ENCODE results near the gene PLPPR4.

PLPPR4 gene

DNA sequence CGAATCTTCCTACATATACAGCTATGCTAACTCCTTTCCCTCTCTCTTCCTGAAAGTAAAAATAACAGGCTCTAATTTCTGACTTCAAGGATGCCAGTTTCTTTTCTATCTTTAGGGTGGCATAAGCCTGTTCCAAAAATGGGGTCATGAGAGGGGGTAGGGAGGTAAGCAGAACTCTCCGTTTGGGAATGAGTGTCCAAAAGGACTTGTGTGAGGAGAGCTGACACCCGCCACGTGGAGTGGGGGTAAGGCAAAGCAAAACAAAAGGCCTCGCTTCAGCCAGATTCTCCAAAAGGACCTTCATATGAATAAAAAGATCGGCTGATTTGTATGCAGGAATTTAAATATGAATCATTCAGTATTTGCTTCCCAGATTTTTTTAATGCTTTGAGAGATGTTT lies 28.6 kb downstream of the PLPPR4 start:
- TF ChIP-seq, protein P1, sequence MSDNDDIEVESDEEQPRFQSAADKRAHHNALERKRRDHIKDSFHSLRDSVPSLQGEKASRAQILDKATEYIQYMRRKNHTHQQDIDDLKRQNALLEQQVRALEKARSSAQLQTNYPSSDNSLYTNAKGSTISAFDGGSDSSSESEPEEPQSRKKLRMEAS (IDR thresholded peaks at IDR 0.05; ENCODE audit: low read depth, low read length): no peak
- H3K4me3 ChIP-seq (ENCODE audit: low read depth, low read length): no peak overlapping the region
- no peak for DNase-seq (ENCODE audit: low read depth)

DNA sequence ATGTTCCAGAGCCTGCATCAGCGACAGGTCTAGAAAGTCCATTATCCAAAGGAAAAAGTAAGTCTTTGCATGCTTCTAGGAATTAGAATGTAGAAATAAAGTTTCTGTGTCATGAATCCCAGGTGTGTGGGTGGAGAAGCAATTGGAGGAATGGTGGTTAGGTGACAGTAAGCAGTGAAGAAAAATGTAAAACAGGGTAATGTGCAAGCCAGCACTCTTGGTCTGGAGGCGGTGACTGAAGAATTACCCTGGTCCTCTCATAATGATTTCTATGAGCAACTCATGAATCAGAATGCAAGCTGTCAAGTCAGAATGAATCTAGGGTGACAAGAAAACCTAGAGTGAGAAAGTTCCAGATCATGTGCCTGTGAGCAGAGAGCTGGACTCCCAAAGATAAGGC lies 33.6 kb downstream of the PLPPR4 start:
- no peak for DNase-seq (ENCODE audit: low read depth)
- H3K4me3 ChIP-seq (ENCODE audit: low read depth, low read length): no peak overlapping the region
- TF ChIP-seq POLR2A (IDR thresholded peaks at IDR 0.05; ENCODE audit: extremely low read depth, insufficient read length) (no peak), MYC (IDR thresholded peaks at IDR 0.05; ENCODE audit: low read depth, low read length) (no peak)
- TF ChIP-seq, protein P1 (IDR thresholded peaks at IDR 0.05; ENCODE audit: low read depth, low read length): no peak
- TF ChIP-seq, protein P2, sequence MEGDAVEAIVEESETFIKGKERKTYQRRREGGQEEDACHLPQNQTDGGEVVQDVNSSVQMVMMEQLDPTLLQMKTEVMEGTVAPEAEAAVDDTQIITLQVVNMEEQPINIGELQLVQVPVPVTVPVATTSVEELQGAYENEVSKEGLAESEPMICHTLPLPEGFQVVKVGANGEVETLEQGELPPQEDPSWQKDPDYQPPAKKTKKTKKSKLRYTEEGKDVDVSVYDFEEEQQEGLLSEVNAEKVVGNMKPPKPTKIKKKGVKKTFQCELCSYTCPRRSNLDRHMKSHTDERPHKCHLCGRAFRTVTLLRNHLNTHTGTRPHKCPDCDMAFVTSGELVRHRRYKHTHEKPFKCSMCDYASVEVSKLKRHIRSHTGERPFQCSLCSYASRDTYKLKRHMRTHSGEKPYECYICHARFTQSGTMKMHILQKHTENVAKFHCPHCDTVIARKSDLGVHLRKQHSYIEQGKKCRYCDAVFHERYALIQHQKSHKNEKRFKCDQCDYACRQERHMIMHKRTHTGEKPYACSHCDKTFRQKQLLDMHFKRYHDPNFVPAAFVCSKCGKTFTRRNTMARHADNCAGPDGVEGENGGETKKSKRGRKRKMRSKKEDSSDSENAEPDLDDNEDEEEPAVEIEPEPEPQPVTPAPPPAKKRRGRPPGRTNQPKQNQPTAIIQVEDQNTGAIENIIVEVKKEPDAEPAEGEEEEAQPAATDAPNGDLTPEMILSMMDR (IDR thresholded peaks at IDR 0.05; ENCODE audit: low read depth, low read length): no peak

DNA sequence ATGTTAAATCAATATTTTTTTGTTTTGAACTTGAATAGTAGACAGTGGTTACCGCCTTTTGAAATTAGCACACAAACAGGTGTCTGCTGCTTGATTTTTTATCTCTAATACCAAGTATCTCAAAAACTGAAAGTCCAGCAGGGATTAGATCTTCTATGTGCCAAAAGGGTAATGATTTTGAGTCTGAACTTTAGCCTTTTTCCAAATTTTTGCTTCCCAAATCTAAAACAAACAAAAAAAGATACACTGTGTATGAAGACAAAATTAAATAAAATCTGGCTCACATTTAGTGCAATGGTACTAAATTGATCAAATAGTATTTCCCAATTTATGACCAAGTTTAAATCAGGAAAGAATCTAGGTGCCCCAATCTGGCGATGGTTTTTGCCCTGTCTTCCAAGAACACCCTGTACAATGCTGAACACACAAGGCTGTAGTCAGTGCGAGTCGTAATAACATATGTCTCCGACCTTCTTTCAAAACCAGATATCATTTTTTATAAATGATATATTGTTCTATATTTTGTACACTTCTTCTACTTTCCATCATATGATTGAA lies 40.5 kb downstream of the PLPPR4 start:
- no peak for DNase-seq (ENCODE audit: low read depth)
- TF ChIP-seq, protein P2 (IDR thresholded peaks at IDR 0.05; ENCODE audit: low read depth, low read length): no peak
- TF ChIP-seq POLR2A (IDR thresholded peaks at IDR 0.05; ENCODE audit: extremely low read depth, insufficient read length): no peak
- no peak for TF ChIP-seq MYC (IDR thresholded peaks at IDR 0.05; ENCODE audit: low read depth, low read length)
- TF ChIP-seq, protein P1 (IDR thresholded peaks at IDR 0.05; ENCODE audit: low read depth, low read length): no peak
- H3K4me3 ChIP-seq (ENCODE audit: low read depth, low read length): no peak overlapping the region

DNA sequence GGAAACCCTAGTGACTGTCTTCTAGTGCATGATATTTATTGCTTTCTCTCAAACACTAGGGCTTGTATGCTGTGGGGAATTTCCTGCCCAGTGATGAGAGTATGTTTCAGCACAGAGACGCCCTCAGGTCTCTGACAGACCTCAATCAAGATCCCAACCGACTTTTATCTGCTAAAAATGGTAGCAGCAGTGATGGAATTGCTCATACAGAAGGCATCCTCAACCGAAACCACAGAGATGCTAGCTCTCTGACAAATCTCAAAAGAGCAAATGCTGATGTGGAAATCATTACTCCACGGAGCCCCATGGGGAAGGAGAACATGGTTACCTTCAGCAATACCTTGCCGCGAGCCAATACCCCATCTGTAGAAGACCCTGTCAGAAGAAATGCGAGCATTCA lies 41.3 kb downstream of the PLPPR4 start:
- no peak overlapping the region for H3K4me3 ChIP-seq (ENCODE audit: low read depth, low read length)
- no peak for DNase-seq (ENCODE audit: low read depth)
- TF ChIP-seq, protein P2 (IDR thresholded peaks at IDR 0.05; ENCODE audit: low read depth, low read length): no peak
- no peak for TF ChIP-seq MYC (IDR thresholded peaks at IDR 0.05; ENCODE audit: low read depth, low read length)
- TF ChIP-seq, protein P1 (IDR thresholded peaks at IDR 0.05; ENCODE audit: low read depth, low read length): no peak
- TF ChIP-seq POLR2A (IDR thresholded peaks at IDR 0.05; ENCODE audit: extremely low read depth, insufficient read length): no peak

DNA sequence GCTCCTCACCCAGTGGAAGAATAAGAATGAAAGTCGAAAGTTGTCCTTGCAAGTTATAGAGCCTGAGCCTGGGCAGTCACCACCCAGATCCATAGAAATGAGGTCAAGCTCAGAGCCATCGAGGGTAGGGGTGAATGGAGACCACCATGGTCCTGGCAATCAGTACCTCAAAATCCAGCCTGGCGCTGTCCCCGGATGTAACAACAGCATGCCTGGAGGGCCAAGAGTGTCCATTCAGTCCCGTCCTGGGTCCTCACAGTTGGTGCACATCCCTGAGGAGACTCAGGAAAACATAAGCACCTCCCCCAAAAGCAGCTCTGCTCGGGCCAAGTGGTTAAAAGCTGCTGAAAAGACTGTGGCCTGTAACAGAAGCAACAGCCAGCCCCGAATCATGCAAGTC lies 41.8 kb downstream of the PLPPR4 start:
- no peak overlapping the region for H3K4me3 ChIP-seq (ENCODE audit: low read depth, low read length)
- TF ChIP-seq, protein P1 (IDR thresholded peaks at IDR 0.05; ENCODE audit: low read depth, low read length): no peak
- no peak for TF ChIP-seq POLR2A (IDR thresholded peaks at IDR 0.05; ENCODE audit: extremely low read depth, insufficient read length)
- TF ChIP-seq, protein P2 (IDR thresholded peaks at IDR 0.05; ENCODE audit: low read depth, low read length): no peak
- TF ChIP-seq MYC (IDR thresholded peaks at IDR 0.05; ENCODE audit: low read depth, low read length): no peak
- DNase-seq (ENCODE audit: low read depth): no peak

DNA sequence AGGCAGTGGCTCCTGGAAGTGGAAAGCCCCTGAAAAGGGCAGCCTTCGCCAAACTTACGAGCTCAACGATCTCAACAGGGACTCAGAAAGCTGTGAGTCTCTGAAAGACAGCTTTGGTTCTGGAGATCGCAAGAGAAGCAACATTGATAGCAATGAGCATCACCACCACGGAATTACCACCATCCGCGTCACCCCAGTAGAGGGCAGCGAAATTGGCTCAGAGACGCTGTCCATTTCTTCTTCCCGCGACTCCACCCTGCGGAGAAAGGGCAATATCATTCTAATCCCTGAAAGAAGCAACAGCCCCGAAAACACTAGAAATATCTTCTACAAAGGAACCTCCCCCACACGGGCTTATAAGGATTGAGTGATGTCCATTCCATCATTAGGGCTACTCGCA lies 42.4 kb downstream of the PLPPR4 start:
- H3K4me3 ChIP-seq (ENCODE audit: low read depth, low read length): no peak overlapping the region
- TF ChIP-seq MYC (IDR thresholded peaks at IDR 0.05; ENCODE audit: low read depth, low read length): no peak
- TF ChIP-seq, protein P1 (IDR thresholded peaks at IDR 0.05; ENCODE audit: low read depth, low read length): no peak
- TF ChIP-seq, protein P2 (IDR thresholded peaks at IDR 0.05; ENCODE audit: low read depth, low read length): no peak
- no peak for TF ChIP-seq POLR2A (IDR thresholded peaks at IDR 0.05; ENCODE audit: extremely low read depth, insufficient read length)
- no peak for DNase-seq (ENCODE audit: low read depth)
